Activated effector memory CD4-positive, alpha-beta T cell treated with Interleukin-2 at 50 U/mL for 16 hours (primary cell): ENCODE data around the gene AIFM2.
"Not testable (repeated sequence)": the region's sequence is repeated elsewhere in the genome, so short reads cannot be mapped to it uniquely, and the experiment has no call there.

Experiments used
- DNase-seq: peaks from one replicate; pipeline ENCODE4 v3.0.0-alpha.2; 2020

Gene AIFM2

DNA sequence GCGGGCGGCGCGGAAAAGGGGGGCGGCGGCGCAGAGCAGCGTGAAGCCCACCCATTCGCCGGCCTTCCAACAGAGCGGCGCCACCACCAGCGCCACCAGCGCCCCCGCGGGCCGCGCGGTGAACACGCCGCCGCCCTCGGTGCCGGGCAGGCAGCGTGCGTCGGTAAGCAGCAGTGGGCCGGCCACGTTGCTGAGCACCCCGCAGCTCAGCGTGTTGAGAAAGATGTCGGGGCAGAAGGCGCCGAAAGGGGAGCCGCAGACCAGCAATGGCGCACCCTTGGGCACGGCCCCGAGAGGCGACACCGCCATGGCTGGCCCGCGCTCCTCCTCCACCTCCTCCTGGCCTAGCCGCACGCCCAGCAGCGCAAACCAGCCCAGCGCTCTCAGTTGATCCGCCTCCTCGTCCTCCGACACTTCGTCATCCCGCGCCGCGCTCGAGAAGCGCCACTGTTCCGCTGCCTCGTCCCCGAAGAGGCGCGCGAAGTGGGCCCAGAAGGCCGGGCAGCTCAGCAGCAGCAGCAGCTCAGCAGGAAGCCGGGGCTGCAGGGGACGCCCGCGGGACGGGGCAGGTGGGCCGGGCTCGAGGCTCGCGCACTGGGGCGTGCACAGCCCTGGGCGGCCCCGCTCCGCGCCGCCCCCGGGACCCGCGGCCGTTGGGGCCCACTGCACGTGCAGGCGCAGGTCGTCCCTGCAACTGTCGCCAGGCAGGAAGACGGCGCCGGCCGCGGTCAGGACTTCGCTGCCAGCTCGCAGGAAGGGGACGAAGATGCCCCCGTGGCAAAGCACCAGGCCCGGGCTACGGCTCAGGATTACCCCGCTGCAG, 13.3 kb upstream of the AIFM2 start:
- peak; percentile 69 for DNase-seq

DNA sequence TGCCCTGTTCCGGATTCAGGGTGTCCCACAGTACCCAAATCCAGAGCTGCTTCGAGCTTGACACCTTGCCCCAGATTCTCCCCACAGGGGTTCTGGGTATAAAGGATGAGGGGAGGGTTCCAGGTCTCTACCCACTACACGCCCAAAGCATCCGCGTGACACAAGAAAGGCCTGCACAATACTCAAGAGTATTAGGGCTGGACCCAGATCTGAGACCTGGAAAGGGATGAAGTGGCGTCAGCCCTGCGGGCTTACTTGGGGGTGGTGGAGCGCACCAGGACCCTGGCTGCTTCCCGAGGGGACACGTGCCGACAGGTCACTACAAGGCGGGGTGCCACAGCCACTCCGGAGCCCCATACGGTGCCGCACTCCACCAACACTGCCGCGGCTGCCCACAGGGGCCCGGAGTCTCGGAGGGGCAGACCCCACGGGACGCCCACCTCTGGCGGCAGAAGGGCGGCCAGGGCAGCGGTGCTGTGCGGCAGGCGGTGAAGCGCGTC, 12.6 kb upstream of the AIFM2 start:
- DNase-seq: no peak

DNA sequence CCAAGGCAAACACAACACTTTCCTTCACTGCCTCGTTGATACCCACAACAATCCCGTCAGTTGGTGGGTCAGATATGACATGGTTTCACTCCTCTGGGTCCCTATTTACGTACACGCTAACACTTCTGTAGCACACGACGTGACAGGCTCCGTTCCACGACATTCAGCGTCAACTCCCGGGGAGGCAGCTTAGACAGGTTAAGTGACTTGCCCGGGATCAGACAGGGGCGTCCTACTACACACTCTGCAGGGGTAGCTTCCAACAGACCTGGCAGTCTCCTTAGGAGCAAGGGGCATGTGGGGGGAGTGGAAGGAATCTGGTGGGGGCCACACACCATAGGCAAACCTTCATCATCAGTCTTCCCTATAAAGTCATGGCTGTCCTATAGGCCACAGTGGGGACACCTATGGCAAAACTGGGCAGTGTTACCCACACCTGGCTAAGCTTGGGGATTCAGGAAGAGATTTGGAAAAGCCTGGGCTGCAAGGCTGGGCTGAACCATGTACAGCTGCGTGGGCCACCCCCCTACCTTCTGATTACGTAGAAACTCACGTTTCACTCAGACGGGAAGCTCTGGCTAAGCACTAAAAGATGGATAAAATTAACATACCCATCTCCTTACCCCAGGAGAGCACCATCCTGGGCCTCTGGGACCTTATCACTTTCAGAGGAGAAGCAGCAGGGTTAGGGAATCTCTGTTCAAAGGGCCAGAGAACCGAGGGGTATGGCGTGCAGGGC, 11.9 kb upstream of the AIFM2 start:
- DNase-seq: no peak

DNA sequence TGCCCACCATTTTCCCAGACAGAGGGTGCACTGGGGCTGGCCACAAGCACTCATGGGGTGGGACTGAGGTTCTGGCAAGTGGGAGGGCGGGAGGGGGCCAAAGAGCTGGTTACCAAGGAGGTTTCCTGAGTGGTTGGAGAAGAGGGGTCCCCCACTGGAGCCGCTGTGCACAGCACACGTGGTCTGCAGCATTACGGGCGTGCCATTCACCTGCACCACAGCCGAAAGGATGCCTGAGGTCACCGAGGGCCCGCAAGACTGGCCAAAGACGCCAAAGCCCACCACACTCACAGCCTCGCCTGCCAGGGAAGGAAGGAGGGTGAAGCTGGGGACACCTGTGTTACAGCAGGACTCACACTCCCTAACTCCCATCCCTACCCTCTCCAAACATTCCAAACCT, 9.9 kb upstream of the AIFM2 start:
- DNase-seq: no peak

DNA sequence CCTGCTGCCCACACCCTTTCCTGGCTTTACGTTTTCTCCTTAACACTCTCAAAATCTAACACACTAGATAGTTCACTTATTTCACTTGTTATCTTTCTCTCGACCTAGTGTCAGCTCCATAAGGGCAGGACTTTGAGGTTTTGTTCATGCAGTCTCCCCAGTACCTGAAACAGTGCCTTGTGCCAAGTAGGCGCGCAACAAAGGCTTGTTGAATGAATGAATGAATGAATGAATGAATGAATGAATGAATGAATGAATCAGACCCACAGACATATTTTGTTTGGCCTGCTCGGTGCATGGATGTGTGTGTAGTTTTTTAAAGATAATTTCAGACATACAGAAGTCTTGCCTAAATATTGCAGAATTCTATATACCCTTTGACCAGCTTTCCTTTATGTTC, 7.7 kb upstream of the AIFM2 start:
- no peak for DNase-seq

DNA sequence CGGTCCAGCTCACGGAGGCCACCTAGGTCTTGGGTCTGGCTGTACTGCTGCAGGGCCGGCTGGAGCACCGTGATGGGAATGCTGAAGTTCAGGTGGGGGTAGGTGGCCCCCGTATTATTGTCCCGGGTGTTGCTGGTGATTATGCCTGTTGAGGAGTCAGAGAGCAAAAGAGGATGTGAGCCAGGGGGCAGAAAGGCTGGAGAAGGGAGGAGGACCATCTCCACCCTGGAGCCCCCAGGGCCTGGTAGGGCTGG, 7.3 kb upstream of the AIFM2 start:
- no peak for DNase-seq

DNA sequence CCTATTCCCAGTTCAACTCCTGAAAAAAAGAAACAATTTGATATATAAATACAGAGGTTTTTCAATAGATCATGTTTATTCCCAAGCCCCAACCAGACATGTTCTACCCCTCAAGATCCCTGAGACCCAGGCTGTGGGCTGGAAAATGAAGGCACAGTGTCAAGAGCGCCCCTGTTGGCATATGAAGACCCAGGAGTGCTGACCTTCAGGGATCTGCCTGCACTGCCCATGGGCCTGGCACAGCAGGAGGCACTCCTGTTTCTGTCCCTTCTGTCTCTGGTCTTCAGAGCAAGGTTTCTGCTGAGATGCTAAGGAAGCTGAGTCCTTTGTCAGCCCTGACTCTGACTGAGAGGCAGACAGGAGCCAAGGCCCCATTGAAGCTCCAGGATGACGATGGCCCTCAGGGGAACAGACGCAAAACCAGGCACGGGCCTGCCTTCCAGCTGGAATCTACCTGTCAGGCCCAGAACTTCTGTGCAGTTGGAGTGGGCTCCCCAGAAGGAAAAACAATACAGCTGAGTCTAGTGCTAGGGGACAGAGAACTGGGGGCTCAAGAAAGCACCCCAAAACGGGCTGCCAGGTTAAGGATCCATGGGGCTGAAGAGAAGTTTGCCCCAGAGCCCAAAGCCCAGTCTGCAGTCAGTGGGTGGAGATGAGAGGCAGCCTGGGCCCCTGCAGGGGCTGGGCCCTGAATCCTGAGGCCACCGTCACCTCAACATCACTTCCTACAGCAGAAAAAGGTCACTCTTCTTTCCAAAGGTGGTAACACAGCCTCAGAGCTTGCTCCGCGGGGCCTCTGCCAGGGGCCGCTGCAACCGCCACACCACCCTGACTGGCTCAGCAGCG, 6.7 kb upstream of the AIFM2 start:
- no peak for DNase-seq

DNA sequence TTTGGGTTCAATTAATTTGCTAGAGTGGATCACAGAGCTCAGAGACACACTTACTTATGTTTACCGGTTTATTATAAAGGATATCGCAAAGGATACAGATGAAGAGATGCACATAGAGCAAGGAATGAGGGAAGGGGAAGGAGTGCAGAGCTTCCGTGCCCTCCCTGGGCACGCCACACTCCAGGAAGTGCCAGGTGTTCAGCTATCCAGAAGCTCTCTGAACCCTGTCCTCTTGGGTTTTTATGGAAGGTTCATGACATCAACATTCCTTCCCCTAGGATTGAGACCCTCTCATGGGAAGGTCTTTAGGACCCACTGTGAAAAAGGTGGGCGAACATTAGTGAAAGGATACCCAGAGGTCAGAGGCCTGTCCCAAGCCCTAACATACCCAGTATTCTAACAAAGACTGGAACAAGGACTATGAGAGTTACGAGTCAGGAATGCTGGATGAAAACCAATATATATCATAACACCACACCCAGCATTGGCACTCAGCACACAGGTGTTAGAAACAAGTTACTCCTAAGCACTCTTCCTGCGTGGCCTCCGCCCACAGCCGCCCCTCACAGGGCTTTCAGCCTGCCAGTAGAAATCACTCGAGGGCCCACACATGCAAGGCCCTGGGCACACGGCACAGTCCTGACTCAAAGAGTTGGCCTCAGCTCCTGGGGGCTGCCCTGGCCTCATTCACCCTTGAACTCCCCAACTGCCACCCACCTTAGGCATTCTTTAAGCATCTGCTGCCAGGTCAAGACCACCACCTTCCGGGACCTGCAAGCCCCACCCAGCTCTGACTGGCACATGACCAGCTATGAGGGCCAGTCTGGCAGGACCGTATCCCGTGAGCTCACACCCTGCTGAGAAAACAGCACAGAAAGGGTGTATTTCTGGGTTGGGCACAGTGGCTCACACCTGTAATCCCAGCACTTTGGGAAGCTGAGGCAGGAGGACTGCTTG, 5.6 kb upstream of the AIFM2 start:
- DNase-seq: no peak

DNA sequence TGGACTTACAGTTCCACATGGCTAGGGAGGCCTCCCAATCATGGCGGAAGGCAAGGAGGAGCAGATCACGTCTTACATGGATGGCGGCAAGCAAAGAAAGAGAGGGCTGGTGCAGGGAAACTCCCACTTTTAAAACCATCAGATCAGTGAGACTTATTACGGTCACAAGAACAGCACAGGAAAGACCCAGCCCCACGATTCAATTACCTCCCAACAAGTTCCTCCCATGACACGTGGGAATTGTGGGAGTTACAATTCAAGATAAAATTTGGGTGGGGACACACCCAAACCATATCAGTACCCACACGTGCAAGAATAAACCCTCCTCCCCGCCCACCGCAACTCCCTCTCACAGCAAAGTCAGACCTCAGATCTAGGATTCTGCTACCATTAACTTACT, 4.5 kb upstream of the AIFM2 start:
- DNase-seq: no peak

DNA sequence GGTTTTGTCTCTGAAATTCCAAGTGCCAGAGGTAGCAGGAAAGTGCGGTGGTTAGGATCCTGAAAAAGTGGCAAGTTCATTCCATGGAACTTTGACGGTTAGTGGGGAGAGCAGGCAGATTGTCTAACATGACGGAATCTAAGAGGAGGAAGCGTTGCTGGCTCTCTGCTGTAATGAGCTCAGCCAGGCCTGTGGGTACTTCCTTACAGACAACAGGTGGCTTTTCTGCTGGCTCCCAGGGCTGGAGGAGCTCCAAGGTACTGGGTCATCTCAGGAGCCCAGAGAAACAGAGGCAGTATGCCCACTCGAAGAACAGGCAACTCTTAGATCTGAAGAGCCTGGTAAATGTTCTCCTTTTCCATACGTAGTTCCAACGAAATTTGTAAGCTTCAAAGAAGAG, 3.1 kb upstream of the AIFM2 start:
- no peak for DNase-seq

DNA sequence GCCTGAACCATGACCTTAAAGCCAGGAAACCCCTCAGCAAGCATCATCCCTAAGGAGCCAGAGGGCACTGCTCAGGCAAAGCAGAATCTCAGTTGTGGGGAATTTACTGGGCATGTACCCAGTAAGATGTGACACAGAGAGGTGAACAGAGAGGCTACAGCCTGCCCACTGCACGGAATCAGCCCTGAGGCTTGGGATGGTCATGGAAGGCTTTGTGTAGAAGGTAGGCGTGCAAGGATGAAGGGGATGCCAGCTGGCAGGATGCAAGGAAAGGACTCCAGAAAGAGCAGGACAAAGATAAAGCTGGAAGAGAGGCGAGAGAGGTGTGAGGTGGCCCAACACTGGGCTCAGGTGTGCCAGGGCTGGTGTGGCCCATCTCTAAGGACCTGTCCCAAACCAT, 2.4 kb upstream of the AIFM2 start:
- no peak for DNase-seq

DNA sequence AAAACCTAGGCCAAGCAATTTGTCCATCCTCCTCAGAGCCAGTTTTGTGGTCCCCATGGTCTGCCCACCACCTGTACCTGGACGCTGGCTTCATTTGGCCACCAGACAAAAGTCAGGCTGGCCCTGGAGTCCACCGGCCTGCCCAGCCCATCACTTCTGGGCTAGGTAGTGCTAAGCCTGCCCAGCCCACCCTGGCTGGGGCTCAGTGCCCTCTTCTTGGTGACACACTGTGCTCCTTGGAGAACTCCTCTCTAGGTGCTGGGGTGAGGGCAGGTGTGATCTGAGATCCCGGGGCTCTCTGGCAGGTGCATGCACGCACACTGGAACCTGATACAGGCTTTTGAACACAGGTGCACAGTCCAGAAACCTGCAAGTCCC, 1.1 kb downstream of the AIFM2 start:
- DNase-seq: no peak

DNA sequence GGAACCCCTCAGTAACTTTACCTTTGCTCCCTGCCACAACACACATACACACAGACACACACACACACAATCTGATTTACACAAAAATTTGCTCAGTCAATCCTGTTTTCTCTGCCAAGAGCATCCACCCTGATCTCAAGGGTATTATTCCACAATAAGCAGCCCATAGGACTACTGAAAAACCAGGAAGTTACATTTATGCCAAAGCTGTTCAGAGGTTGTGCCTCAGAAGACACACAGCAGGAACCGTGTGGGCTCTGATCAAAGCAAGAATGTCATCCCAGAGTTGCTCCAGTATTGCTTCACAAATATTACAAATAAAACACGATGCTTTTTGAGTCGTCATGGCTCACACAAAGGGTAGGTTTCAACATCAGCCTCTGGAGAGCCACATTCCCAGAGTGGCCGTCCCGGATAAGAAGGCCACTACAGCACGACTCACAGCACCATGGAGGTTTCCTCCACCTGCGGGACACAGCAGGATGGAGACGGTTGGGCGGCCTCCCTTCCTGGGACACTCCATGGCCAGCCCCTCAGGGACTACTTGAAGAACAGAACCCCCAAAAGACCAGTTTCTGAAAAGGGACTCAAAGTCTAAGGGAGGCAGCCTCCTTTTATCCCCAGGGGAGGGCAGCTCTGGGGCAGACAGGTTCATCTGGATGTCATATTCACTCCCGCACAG, 1.6 kb downstream of the AIFM2 start:
- DNase-seq: no peak

DNA sequence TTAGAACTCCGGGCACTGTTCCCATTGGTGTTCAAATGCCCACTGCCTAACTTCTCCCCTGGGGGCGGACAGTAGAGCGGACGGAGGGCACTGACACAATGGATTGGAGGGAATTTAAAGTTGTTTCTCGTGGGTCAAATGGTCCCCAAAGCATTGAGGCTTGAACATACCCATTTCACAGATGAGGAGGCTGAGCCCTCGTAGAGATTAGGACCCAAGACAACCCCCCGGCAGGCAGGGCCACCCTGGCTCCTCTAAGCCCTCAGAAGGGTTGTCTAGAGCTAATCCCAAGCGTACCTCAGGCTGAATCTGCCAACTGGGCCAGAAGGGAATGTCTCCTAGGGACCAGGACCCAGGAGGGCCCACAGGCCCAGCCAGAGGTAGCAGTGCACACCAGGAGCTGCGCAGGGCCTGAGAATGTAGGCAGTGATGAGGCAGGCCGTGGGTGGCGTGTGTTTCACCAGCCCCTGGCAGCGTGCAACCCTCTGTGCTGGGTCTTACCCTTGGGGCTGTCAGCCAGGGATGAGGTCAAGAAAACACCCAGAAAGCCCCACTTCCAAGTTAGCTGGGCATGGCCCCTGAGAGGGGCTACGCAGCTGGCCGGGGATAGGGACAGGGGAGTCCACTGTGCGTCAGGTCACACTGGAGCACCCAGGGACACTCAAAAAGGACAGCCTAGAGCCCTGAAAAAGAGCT, 5.8 kb downstream of the AIFM2 start:
- DNase-seq: no peak

DNA sequence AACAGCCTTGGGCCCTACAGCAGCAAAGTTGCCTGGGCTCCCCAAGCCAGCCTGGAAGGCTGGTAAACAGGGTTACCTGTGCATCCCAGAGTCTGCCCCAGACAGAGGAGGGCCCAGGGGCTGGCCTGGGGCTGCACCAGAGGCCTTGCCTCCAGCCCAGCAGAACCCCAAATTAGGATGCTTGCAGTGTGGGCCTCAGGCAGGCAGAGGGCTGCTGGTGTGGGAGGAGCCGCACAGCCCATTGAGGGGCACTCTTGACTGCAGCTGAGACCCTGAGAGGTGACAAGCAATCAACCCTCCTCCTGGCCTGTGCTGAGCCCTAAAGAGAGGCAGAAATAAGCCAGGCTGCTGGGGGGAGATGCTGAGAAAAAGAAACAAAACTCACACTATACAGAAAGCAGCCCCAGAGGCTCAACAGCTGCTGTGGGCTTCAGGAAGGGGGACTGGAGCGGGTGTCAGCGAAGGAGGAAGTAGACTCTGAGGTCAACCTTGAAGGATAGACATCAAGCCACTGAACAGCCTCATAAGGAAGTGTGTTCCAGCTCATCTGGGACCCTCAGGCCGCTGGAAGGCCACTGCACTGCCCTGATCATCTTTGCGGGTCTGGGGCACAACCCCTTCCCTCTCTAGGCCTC, 6.6 kb downstream of the AIFM2 start:
- DNase-seq: no peak

DNA sequence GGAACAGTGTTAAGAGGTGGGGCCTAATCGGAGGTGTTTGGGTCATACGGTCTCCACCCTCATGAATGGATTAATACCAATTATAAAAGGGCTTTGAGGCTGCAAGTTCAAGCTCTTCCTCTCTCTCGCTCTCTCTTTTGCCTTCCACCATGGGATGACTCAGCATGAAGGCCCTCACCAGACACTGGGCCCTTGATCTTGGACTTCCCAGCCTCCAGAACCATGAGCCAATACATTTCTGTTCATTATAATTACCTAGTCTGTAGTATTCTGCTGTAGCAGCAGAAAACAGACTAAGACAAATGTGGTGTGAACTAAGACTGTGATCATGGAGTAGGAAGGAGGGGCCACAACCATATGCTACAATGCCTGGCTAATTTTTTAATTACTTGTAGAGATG, 7.7 kb downstream of the AIFM2 start:
- DNase-seq: no peak

DNA sequence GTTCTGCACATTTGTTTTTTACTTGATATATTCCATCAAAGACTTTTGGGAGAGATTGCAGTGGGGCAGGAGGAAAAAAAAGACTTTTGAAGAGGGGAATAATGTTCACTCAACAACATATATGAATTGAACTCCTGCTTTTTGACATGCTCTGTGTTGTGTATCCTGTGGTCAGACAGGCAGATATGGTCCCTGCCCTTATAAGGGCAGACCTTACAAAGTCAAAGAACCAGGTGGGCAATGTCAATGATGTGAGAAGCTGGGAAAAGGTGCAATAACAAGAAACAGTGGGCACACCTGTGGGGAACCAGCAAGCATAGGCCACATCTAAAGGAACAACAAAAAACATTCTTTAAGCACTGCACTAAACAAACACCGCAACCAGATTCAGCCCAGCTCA, 8.2 kb downstream of the AIFM2 start:
- no peak for DNase-seq

DNA sequence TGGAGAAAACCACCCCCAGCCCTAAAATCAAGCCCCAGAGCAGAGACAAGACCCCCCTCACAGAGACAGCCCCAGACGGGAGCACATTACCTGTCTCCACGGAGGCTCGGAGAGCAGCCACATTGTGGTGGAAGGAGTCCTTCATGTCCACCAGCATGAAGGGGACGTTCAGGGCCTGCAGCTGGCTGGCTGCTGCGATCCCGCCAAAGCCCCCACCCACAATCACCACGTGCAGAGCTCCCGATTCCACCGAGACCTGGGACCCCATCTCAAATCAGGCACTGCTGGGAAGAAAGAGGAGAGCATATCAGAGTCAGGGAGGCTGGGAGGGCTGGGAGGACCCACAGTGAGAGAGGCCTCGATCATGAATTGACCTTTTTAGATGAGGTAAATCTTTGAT, 8.8 kb downstream of the AIFM2 start:
- DNase-seq: no peak

DNA sequence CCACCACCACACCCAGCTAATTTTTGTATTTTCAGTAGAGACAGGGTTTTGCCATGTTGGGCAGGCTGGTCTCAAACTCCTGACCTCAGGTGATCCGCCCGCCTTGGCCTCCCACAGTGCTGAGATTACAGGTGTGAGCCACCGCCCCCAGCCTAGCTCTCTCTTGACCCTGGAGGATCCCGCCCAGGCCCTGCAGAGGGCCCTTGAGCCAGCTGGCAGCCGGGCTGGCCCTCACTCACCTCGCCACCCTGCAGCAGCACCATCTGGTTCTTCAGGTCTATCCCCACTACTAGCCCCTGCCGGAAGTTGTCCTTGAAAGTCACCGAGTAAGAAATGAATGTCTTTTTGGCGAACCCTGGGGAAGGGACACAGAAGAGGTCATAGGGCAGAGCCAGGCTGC, 9.5 kb downstream of the AIFM2 start:
- not testable (repeated sequence) for DNase-seq

DNA sequence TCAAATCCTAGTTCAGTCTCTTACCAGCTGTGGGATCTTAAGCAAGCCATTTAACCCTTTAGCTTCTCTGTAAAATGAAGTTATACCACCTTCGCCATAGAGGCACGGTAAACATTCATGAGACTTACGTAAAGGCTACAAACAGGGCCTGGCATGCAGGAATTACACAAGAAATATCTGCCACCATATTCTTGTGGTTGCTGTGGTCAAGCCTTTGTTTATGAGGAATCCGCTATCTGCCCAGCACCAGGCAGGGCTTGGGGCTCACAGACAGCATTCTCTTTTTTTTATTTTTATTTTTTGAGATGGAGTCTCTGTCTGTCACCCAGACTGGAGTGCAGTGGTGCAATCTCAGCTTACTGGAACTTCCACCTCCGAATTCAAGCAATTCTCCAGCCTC, 9.9 kb downstream of the AIFM2 start:
- no peak for DNase-seq
